T47D (cell line): Measurements from ENCODE around the gene HPSE2.
"Not testable (repeated sequence)": the region's sequence is repeated elsewhere in the genome, so short reads cannot be mapped to it uniquely, and the experiment has no call there.

Experiments used
- DNase-seq, 2 experiments: peaks; one replicate each; pipeline versions ENCODE4 v3.0.0 to v3.0.0-alpha.2; 2011 to 2012; ENCODE audit warnings: low read depth in 1 of 2, low spot score in 1 of 2
- JUND ChIP-seq: IDR thresholded peaks from 2 replicates; pipeline ENCODE4 v1.6.1; 2012; ENCODE audit warnings: low read depth
- in situ Hi-C: cut with HindIII; loops from 2 replicates; pipeline ENCODE4 v1.10.0; 2016; ENCODE audit warnings: low sequenced_read_pairs, low pct_unique_long_range_greater_than_20kb

The HPSE2 gene

DNA sequence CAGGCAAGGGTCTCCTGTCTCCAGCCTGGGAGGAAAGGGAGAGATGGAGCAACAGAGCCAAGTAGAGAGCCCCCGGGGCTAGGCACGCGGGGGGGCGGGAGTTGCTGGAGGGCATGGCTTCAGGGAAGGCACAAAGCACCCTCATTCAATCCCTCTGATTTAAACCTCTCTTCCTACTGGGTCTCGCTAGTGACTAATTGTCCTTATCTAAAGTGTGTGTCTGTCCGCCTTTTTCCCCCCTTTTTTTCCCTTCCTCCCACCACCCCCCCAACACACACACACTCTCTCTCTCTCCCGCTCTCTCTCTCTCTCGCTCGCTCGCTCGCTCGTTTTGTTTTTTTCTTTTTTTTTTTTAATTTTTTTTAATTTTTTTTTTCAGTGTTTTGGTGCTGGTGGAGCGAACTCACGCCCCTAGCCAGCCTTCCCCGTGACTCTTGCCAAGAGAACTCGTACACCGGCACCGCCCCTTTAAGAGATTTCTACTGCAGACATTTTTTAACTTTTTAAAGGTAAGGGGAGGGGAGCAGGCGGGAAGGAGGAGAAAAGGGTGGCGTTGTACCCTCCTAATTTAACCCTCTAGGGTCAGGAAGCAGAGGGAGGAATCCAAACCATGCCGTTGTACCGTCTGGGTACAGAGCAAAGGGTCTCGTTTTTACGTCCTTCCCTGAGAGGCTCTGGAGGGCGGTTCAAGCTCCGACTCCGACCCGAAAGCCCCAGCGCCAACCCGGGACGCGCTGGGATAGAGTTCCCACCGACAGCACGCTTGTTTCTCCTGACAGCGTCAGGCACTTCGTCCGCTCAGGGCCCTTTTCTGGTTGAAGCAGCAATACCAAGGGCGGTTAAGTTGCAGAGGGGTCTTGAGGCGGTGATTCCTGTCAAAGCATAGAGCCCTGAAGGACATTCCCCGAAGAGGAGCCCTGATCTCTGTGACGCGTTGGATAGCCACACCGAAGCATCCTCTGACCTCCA lies at the start of gene HPSE2:
Gene HPSE2 (minus strand): TSS at position 195 of the 969 bp plus-strand sequence.
- in situ Hi-C loops = no loop called here
- no peak for TF ChIP-seq JUND
- DNase-seq = no peak

DNA sequence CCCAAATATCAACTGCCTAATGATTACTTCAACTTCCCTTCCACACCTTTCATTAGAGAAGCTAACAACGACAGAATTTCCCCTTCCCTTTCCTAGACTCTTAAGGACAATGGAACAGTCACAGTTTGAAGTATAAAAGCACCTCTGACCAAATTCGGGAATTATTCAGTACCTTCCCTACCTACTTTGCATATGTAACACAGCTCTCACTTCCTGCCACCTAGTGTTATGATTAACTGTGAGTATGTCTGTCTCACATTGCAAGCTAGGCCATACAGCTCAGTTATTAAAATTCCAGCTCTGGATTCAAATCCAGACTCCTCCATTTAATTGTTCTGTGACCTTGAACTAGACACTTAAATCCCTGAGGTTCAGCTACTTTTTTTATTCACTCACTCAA lies 44.8 kb upstream of the HPSE2 start:
- no peak for TF ChIP-seq JUND
- DNase-seq = peak in 1 of 2 experiments; percentile 42
- in situ Hi-C loops = no loop called here

DNA sequence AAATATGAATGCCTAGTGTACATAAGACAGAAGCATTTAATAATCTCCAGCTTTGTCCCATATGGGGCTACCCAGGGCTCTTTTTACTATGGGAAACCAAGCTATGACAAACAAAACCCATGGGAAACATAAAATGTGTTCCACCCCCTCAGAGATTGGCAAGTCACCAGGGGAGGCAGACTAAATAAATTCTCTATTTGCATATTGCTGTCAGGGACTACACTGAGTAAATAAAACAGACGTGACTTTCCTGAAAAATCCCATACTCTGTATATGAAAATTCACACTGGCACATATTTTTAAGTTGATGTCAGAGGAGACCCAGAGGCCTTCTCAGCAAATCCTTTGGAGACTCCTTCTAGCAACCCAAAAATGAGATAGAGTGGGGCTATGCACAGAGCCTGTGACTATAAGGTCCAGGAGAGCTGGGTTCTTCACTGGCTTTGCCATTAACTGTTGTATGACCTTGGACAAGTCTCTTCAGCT lies 44.0 kb upstream of the HPSE2 start:
- peak in 1 of 2 experiments; percentile 89 for DNase-seq
- TF ChIP-seq JUND = no peak; the same call in 1 of the 2 replicates
- in situ Hi-C loops = no loop called here

DNA sequence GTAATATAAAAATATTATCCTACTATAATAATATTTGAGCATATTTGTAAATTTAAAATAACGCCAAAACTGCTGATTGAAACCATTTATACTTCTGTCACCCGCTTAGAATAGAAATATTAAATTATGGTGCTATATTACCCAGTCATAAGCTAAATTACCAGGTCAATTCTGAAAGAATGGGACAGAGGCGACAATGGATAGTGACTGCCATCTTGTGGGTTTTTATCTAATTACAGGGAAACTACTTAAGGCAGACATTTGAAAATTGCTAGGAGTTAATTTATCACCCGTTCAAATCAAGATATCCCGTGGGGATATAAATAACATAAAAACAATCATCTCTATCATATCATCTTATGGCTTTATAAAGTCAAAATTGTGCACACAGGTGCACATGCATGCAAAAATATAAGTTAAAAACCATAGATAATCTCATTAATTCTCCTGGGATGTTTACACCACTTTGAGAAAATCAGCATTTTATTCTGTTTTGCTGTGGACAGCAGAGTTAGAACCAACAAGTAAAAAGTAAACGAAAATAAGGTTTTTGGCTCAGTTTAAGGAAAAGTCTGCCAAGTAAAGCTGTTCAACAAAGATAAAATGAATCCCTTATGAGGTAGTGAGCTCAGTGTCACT lies 41.3 kb upstream of the HPSE2 start:
- no peak for TF ChIP-seq JUND
- DNase-seq = peak in 1 of 2 experiments; percentile 45
- in situ Hi-C loops = no loop called here

DNA sequence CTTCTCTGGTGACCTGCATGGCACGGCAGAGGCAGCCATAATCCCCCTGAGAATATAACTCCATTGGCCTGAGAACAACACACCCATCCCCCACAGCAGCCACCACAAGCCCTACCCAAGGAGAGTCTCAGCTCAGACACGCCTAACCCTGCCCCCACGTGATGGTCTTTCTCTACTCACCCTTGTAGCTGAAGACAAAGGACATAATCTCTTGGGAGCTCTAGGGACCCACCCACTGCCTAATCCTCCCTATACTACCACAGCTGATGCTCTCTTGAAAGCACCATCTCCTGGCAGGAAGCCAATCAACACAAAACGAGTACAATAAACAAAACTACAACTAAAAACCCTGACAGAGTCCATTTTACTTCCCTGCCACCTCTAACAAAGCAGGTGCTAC lies 30.7 kb upstream of the HPSE2 start:
- TF ChIP-seq JUND = no peak
- in situ Hi-C loops = no loop called here
- DNase-seq = peak in 1 of 2 experiments; percentile 13

DNA sequence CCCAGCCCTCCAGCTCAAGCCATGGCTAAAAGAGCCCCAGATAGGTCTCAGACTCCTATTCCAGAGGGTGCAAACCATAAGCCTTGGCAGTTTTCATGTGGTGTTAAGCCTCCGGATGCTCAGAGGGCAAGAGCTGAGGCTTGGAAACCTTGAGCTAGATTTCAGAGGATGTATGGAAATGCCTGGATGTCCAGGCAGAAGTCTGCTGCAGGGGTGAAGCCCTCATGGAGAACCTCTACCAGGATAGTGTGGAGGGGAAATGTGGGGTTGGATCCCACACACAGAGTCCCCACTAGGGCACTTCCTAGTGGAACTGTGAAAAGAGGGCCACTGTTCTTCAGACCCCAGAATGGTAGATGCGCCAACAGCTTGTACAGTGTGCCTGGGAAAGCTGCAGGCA lies 13.2 kb upstream of the HPSE2 start:
- in situ Hi-C loops = no loop called here
- no peak for TF ChIP-seq JUND
- DNase-seq = no peak

DNA sequence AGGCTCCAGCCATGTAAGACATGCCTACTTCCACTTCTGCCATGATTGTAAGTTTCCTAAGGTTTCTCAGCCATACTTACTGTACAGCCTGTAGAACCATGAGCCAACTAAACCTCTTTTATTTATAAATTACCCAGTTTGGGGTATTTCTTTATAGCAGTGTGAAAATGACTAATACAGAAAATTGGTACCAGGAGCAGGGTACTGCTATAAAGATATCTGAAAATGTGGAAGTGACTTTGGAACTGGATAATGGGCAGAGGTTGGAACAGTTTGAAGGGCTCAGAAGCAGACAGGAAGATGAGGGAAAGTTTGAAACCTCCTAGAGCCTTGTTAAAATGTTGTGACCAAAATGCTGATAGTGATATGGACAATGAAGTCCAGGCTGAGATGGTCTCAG lies 12.2 kb upstream of the HPSE2 start:
- DNase-seq, in situ Hi-C loops: not testable (repeated sequence)

DNA sequence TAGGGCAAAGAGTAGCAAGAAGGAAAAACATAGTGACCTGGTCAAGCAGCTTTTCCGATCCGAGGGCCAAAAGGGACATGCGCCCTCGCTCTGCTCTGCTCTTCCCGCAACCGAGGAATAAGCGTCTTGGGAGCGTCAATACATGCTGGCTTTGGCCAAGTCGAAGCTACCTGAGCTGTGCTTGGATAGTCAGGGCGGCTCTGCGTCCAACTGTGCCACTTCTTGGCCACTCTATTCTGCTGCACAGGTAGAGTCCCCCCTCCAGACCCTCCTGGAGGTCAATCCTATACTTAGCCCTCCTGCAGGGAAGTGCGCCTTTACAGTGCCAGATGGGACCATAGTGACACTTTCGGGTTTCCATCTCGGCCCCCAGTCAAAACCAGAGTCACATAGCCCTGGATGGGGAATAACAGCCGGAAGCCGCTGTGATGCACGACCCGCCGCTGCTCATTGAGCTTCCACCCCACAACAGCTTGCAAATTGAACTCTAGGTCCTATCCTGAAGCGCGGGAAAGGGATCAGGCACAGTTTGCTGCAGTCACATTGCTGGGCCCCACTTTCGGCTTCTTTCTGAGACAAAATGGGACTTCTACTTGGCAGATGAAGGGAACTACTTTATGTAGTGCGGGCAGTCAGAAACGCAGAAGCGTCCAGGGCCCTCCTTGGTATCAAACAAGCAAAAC lies 1.1 kb upstream of the HPSE2 start:
- no peak for TF ChIP-seq JUND
- DNase-seq = no peak
- in situ Hi-C loops = no loop called here

DNA sequence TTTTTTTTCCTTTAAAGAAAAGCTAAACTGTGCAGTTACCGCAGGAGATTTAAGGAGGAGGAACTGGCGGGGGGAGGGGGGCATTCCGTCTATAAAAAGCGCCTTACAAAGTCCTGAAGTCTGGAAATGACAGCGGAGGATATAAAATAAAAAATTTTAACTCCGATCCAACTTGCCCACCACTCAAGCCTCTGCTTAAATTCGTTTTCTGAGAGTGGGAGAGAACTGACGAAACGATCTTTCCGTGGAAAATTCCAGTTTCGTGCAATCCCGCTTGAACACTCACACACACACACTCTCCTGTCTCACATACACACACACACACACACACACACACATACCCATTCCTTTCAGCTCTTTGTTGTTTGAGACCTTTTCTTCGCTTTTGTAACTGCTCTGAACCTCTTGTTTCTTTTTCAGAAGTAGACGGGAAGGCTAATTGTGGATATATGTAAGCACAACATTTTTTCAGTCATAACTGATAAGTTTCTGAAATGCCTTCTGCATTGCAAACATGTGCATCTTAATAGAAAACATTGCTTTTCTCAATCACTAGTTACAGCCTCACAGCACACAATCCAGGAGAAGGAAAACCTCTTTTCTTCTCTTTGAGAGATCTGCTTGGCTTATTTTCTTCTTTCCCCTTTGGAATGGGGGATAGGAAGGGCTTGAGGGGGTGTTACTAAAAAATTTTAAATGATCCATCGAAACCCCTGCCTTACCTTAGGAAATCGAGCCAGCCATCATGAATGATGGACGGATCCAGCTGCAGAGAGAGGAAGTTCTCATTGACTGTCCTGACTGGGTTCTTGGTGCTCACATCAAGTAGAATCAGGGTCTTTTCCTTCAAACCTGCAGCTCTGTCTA lies 628 bp downstream of the HPSE2 start:
- no peak for TF ChIP-seq JUND
- peak in 1 of 2 experiments; percentile 38 for DNase-seq
- in situ Hi-C loops = no loop called here

DNA sequence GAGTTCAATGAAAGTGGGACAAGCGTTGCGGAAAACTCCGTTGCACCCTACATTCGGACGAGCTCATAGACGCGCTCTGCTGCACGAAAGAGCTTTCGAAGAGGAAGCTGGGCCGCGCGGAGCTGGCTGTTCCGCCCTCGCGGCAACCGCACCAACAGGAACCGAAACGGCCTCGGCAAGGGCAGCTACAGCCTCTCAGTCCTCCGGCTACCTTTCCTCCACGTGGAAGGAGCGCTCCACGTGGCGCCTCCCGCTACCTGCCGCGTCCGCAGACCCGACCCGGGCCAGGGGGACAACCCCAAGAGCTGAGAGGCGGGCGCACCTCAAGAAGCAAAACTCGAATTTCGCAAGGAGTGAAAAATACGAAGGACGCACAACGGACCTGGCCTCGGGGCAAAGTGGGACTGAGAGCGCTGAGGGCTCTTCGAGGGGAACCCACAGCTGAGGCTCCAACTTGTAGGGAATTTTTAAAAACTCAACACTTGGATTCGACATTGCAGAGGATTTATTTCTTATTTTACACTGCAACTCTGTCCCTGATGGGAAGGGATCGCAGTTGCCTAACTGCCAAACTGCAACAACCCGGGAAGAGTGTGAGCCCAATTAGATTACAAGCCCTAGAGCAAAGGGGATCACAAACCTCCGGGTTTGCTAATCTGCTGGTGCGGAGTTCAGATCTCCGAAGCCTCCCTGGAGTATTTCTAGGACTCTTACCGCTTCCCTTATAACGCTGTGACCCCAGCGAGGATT lies 1.4 kb downstream of the HPSE2 start:
- no peak for TF ChIP-seq JUND
- peak in 1 of 2 experiments; percentile 57 for DNase-seq
- in situ Hi-C loops = no loop called here

DNA sequence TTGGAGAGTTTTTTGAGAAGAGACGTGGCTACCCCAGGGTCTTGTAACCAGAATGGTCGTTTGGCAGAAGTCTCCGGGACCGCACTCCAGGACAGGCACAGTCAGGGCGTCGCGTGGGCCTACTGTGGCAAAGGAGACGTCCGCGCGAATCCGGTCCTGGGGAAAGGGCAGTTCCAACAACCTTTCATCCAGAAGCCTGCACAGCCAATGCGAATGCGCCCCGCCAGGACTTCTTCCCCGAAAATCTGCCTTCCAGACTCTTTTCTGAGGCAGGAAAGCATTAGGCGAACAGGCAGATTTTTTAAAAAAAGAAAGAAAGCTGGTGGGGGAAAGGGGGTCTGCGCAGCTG lies 2.0 kb downstream of the HPSE2 start:
- no peak for TF ChIP-seq JUND
- DNase-seq = no peak
- in situ Hi-C loops = no loop called here
